ENCODE measurements around the gene DNAJA3. TPM values are rescaled to one million over a fixed set of nuclear protein-coding genes. Genes with fewer than 3 reads are reported as not detected.
A peak's percentile ranks its signal among the peaks of the same experiment; 100 is the strongest.

The DNAJA3 gene
- total RNA-seq, 1 donor = 31.0 TPM

DNA sequence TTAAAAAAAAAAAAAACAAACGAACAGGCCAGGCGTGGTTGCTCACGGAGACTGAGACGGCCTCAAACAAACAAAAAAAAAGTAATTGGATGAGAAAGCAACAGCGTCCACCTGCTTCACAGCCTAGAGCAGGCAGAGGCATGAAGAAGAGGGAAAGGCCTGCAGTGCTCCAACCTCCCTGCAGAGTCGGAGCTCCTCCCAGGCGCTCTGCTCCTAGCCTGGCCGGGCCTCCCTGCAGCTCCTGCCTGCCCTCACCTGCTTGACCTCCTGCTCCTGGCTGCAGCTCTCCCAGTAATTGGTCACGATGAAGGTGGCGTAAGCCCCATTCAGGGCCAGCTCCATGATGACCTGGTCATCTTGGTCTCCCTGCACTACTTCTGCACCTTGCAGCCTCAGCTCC lies 43.3 kb downstream of the DNAJA3 start:
- no peak for DNase-seq (ENCODE audit: low read depth in 2 of 3, low spot score in 2 of 3)

DNA sequence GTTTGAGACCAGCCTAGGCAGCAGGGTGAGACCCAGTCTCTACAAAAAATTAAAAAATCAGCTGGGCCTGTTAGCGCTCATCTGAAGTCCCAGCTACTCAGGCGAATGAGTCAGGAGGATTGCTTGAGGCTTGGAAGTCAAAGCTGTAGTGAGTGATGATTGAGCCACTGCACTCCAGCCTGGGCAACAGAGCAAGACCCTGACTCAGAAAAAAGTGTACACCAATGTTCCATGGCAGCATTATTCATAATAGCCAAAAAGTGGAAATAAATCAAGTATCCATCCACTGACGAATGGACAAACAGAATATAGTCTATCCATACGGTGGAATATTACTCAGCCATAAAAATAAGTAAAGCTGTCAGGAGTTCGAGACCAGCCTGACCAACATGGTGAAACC lies 46.2 kb downstream of the DNAJA3 start:
- DNase-seq (ENCODE audit: low read depth in 2 of 3, low spot score in 2 of 3) = no peak

DNA sequence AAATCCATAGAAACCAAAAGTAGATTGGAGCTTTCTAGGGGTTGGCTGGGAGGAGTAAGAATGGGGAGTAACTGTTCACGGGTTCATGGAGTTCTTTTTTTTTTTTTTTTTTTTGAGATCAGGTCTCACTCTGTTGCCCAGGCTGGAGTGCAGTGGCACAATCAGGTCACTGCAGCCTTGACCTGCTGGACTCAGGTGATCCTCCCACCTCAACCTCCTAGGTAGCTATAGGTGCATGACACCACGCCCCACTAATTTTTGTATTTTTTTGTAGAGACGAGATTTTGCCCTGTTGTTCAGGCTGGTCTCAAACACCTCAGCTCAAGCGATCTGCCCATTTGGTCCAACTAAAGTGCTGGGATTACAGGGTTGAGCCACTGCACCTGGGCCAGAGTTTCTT lies 47.2 kb downstream of the DNAJA3 start:
- no peak for DNase-seq (ENCODE audit: low read depth in 2 of 3, low spot score in 2 of 3)

DNA sequence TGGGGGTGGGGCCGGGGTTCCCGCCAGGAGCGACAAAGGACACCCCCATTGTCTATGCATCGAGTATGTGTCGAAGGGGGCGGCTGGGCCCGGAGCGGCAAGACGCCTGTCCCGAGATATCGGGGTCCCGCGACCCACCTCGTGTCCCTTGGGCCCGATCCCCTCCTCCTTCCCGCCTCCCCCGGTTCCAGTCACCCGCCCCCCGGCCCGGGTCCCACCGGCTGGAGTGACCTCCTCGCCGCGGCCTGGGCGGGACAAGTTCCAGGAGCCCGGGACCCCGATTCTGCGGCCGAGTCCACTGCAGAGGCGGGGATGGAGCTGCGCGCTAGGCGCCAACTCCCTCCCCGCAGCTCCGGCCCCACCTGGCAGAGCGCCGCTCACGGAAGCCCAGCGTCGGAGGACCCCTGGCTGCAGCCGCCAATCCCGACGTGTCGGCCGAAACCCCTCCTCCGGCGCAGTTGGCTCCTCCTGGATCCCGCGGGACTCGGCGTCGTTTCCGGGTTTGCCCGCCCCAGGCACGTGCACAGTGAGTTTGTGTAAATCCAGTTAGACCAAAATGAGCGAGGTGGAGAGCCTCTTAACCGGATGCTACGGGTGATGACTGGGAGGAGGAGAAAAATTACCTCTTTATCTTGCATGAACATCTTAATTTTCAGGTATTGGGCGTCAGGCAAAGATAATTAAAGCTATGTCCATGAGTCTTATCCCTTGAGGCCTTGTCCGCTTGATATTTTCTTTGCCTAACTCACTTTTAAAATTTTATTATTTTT lies 48.7 kb downstream of the DNAJA3 start, which contains the start of gene NMRAL1:
TSS of gene NMRAL1 (minus strand) at position 434 of the 770 bp plus-strand sequence. CDS start 493 bp downstream, outside the sequence.
- DNase-seq (ENCODE audit: low read depth in 2 of 3, low spot score in 2 of 3) = peak; percentile 66 to 97 (median 92)

DNA sequence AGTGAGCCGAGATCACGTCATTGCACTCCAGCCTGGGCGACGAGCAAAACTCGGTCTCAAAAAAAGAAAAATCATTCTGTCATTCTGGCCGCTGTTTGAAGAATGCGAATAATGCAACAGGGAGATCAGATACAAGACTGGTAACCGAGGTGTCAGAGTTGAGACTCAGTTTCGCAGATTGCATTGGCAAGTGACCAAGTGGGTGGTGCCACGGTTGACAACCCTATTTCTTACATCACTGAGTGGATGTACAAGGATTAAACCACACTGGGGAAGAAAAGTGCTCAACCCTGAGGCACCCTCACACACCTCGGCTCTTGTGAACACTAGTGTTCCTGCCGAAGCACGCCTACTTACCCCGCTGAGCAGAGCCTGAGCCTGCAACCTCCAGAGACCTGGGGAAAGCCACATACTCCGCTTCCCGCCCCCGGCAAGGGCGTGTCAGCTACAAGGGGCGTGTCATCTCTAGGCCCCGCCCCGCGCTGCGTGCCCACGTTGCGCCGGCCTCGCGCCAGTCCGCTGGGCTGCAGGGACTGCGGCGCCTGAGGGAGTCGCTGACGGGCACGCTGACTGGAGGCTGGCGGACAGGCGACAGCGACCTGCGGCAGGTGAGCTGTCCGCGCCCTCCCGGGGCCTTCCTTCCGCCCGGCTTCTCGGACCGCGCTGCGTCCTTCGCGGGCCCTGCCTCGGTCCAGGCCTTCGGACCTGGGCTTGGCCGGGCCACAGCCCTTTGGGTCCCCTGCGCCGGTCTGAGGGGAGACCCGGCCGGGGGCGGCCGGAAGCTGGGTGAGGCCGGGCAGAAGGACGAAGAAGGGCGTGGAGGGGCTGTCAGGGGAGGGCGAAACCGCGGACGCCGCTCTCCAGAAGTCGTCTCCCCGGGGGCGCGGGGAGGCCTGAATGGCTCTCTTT lies 50.5 kb downstream of the DNAJA3 start, which contains the start of gene HMOX2:
TSS of gene HMOX2 (plus strand) at position 519 of the 909 bp plus-strand sequence. CDS start 29,127 bp downstream, outside the sequence.
- DNase-seq (ENCODE audit: low read depth in 2 of 3, low spot score in 2 of 3) = peak; percentile 89 to 92 (median 91)

DNA sequence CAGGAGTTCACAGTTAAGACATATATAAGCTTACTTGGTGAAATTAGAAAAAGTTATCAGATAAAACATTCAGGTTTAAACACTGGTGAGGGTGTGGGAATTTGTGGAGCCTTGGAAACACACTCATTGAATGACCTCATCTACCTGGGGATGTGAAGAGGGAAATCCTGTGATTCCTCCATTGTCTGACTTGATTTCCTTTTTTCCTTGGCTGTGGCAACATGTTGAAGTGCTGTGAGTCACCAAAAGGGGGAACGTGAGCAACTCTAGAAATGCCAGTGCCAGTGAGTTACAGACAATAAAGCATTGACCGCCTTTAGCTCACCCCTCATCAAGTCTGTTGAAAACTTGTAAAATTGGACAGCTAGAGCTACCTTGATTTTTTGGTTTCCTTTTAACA lies 52.3 kb downstream of the DNAJA3 start:
- peak in 2 of 3 donors; percentile 15 to 23 for DNase-seq (ENCODE audit: low read depth in 2 of 3, low spot score in 2 of 3)

DNA sequence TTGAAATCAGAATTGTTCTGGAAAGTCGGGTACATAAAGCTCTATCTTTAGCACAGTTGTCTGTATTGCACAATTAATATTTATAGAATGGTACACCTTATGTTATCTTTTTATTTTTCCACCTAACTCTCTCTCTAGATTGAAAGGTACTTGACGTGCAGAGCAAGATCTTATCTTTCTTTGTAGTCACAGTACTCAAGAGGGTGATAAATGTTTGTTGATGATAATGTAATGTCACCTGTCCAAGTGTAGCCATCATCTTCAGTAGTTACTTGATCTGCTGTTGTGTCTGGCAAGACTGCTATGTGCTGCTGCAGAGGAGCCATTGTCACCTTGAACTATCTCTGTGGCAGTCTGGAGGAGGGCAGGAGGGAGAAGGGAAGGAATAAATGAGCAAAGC lies 55.9 kb downstream of the DNAJA3 start:
- no peak for DNase-seq (ENCODE audit: low read depth in 2 of 3, low spot score in 2 of 3)

DNA sequence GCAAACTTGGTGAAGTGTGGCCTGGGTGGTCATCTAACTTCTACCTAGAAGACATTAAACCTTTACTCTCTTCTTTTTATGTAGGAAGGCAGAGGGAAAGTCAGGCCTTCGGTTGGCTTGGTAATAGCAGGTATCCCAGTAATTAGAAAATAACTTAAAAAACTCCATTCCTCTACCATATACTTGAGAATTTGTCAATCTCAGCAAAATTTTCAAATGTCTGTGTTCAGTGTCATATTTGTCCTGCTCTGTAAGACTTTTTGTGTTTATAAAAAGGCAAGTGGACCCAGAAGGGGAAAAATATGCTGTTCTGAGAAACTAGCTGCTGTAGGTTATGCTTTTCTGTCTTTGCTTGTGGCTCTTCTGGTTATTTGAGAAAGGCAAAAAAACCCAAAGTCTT lies 56.3 kb downstream of the DNAJA3 start:
- DNase-seq (ENCODE audit: low read depth in 2 of 3, low spot score in 2 of 3) = no peak

DNA sequence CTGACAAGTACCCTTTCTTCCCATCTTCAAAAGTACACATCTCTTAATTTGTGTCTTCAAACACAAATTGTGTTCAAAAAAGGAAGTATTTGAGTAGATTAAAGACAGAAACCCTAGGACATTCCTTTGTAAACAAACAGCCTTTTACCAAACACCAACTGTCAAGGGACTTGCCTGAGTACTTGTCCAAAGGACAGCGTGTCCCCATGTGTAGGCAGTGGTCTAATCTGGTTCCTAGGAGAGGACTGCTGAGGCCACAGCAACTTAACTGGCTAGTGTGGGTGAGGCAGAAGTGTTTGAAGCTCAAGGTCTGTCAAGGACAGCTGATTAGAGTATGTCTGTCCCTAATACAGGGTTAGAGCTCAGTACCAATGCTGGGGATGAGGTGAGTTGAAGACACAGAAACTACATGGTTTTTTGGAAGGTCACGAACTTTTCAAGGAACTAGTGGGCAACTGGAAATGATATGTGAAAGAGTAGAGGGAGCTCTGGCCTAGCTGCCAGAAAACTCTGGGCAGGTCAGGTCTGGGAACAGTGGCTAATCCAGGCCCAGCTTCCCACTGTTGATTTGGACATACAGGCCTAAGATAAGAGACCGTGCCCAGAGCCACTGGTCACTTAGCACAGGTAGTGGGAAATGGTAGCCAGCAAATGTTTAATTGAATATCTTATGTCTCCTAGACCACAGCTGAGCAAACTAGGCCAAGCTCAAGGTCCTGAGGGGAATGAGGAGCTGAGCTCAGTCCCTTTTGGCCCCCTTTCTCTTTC lies 60.6 kb downstream of the DNAJA3 start:
- DNase-seq (ENCODE audit: low read depth in 2 of 3, low spot score in 2 of 3) = no peak

DNA sequence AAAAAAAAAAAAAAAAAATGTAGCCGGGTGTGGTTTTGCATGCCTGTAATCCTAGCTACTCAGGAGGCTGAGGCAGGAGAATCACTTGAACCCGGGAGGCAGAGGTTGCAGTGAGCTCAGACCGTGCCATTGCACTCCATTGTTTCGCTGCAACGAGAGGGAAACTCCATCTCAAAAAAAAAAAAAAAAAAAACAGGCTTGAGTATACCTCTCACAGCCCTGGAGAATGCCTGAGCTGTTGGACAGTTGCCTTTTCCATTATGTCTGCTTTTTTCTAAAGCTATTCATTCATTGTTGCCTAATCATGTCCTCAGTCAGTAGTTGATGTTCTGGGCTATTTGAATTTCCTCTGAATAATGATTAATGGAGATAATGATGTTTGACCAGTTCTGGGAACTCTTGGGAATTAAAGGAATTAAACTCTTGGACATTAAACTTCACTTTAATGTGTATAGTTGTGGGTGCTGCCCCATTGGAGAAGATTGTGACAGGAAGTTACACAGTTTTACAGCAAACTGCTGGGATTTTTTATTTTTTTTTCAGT lies 62.4 kb downstream of the DNAJA3 start:
- DNase-seq (ENCODE audit: low read depth in 2 of 3, low spot score in 2 of 3) = no peak

DNA sequence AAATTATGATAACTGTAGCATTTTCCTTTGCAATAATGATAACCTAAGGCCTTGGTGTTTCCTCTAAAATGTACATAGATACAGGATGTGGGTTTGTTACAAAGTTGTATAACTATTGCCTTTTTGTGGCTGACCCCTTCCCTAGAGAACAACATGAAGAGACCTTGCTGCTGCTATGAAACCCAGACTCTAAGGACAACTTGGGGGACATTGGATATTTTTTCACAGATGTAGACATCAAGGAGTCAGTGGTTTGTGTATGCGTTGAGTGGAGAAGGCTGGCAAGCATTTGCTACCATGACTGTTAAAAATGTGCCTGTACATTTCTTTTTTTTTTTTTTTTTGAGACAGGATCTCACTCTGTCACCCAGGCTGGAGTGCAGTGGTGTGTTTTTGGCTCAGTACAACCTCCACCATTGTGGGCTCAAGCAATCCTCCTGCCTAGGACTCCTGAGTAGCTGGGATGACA lies 62.9 kb downstream of the DNAJA3 start:
- DNase-seq (ENCODE audit: low read depth in 2 of 3, low spot score in 2 of 3) = peak in 1 of 3 donors; percentile 13

DNA sequence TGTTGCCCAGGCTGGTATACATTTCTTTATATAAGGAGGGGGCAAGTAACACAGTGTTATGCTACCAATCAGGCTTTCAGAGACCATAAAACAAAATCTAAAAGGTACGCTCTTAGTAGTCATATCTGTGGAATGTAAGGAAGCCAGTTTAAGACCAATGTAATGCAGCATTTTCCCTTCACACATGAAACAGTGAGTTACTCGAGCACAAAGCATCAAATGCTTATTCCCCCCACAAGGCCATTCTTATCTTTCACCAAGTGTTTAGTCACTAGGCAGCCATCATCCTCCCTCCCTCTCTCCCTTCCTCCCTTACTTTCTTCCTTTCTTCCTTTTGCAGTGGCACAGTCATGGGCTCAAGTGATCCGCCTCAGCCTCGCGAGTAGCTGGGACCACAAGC lies 63.4 kb downstream of the DNAJA3 start:
- DNase-seq (ENCODE audit: low read depth in 2 of 3, low spot score in 2 of 3) = no peak

DNA sequence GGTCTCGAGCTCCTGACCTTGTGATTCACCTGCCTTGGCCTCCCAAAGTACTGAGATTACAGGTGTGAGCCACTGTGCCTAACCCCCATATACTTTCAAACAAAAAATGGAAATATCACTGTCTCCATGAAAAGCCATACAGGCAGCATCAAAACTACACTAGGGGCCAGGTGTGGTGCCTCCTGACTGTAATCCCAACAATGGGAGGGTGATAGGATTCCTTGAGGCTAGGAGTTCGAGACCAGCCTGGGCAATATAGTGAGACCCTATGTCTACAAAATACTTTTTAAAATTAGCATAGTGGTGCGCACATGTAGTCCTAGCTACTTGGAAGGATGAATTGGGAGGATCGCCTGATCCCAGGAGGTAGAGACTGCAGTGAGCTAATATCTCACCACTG lies 66.2 kb downstream of the DNAJA3 start:
- no peak for DNase-seq (ENCODE audit: low read depth in 2 of 3, low spot score in 2 of 3)

DNA sequence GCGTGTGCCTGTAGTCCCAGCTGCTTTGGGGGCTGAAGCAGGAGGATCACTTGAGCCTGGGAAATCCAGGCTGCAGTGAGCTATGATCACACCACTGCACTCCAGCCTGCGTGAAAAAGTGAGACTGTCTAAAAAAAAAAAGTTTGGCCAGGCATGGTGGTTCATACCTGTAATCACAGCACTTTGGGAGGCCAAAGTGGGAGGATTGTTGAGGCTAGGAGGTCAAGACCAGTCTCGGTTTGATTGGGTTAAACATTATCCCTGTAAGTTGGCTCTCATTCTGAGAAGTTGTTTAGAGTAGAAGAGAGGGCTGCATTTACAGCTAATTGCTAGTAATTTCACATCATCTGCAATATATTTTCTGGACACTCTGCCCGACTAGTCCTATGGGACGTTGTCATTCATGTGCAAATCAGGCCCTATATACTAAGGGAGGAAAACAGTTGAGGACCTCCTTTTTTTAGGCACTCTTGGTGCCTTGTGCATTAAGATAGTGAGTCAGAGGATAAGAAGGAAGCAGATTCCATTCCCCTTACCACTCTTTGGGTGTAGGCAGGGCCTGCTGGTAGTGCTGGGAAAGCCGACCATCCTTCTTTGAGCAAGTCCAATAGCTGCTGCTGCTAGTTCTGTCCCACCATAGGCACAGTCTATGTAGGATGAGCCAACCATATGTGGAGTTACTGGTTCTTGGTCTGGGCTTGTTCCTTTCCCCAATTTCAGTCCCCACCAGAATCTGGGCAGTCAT lies 69.2 kb downstream of the DNAJA3 start:
- DNase-seq (ENCODE audit: low read depth in 2 of 3, low spot score in 2 of 3) = no peak

DNA sequence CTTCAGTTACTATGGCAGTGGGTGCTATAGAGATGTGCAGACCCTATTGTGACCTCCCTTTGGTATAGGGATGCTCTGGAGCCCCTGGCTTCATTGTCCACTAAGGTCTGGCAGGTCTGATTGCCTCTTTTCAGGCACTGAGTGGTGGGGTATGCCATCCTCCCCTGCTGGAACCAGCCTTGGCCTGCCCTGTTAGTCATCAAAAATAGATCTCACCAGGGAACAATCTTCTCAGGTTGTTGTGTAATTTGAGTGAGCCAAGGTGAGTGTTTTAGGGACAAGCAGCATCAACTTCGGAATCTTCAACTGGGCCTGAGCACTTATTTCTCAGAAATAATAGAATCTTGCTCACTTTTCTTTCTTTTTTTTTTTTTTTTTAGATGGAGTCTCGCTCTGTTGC lies 70.1 kb downstream of the DNAJA3 start:
- no peak for DNase-seq (ENCODE audit: low read depth in 2 of 3, low spot score in 2 of 3)

DNA sequence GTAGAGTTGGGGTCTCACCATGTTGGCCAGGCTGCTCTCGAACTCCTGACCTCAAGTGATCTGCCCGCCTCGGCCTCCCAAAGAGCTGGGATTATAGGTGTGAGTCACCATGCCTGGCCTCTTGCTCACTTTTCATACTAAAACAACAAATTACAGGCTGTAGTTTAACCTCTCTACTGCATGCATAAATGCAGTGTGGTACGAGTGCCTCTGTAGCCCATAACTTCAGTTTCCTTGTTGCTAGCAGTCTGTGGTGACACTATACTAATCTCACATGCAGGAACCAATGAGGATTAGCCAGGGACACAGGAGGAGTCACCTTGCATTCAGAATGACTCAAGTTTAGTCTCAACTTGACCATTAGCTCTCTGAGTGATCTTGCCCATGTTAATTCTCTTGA lies 70.6 kb downstream of the DNAJA3 start:
- no peak for DNase-seq (ENCODE audit: low read depth in 2 of 3, low spot score in 2 of 3)

DNA sequence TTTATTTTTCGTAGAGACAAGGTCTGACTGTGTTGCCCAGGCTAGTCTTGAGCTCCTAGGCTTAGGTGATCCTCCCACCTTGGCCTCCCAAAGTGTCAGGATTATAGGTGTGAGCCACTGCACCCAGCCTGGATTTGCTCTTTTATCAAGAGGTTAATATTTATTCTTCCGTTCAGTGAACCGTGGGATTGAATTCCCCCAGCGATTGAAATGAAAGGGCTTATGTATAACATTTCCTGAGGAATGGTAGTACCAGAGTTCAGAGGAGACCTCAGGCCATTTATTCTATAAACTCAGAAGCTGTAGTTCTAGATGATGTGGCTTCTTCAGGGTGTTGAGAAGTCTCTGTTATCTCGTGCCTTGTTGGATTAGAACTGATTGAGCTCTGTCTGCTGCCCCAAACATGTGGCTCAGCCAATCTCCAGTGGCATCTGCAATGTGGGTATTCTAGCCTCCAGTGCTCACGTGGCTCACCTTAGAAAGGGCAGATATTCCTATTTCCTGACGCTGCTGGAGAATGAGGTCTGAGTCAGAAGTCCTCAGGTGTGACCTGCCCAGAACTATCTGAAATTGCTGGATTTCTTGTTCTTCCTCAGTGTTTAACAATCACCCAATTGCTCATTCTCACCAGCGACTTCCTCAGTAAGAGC lies 73.0 kb downstream of the DNAJA3 start:
- no peak for DNase-seq (ENCODE audit: low read depth in 2 of 3, low spot score in 2 of 3)

DNA sequence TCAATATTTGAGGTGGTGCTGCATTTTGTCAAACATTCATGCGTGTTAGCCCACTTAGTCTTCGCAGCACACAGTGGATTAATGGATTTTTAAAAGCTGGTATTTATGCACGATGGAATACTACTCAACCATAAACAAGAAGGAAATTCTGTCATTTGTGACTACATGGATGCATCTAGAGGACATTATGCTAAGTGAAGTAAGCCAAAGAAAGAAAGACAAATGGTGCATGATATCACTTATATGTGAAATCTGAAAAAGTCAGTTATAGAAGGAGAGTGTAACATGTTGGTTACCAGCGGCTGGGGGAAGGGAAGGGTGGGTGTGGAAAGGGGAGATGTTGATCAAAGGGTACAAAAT lies 73.5 kb downstream of the DNAJA3 start:
- DNase-seq (ENCODE audit: low read depth in 2 of 3, low spot score in 2 of 3) = no peak

DNA sequence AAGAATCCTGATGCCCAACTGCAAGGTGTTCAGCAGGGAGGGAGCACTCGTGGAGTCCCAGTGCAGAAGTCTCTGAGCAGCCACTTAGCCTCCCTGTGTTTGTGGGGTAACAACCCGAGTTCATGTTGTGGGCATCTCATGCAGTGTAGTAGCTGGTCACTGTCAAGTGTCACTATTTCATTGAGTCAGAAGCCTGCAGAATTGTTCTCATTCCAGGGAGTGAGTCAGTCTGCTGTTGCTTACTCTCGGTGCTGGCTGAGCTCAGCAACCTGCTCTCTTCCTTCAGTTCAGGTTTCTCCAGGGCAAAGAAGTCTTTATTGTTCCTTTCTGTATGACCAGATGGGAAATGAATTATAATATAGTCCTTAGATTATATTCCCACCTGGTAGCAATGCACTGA lies 74.6 kb downstream of the DNAJA3 start:
- no peak for DNase-seq (ENCODE audit: low read depth in 2 of 3, low spot score in 2 of 3)

Data from hematopoietic multipotent progenitor cell (in vitro differentiated cells).